ENCODE results near the gene WNT11.

DNA sequence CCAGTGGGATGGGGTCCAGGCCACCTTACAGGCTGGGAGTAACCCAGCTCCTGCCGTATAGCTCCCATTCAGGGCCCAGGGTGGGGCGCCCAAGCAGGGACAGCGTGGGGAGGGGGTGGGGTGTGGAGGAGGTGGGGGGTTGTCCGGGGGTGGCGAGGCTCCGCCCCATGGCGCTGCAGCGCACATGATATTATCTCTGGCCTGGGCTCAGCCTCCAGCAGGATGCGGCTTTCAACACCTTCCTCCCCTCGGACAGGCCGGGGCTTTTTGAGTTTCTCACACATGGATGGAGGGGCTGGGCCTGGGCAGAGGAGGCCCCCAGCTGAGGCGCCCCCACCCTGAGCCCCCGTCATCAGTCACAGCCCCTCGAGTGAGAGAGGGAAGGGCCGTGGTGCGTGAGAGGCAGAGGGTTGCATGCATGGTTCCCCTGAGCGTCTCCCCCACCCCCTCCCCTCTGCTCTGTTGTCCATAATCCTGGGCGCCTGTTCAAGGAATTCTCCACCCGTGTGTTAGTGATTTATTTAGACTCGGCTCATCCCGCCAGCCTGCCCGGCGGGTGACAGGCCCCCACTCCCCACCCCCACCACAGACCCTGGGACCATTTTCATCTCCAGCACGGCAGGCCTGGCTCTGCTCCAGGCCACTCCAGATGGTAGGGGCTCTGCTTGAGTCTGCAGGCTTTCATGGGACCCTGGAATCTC is 44.9 kb downstream of the WNT11 start:
- TF ChIP-seq GATA2 (IDR thresholded peaks at IDR 0.05; ENCODE audit: low read depth, low read length) (peak; percentile 76), GATA3 (IDR thresholded peaks at IDR 0.05; ENCODE audit: low read depth, low read length) (no peak)
